ENCODE data around the gene RAB11FIP5. TPM values are rescaled to one million over a fixed set of nuclear protein-coding genes. Genes with fewer than 3 reads are reported as not detected.

The RAB11FIP5 gene
- total RNA-seq, 1 experiment from 2014 or later, result 17.4 TPM

GRCh38 chr2:73028841-73029240, 83.9 kb downstream of the RAB11FIP5 start:
- DNase-seq (ENCODE audit: low read depth, low spot score), result no peak
- in situ Hi-C loops (cut with HindIII; ENCODE audit: low pct_unique_long_range_greater_than_20kb, low sequenced_read_pairs), result no loop called here

GRCh38 chr2:73027340-73027739, 85.4 kb downstream of the RAB11FIP5 start:
- in situ Hi-C loops (cut with HindIII; ENCODE audit: low pct_unique_long_range_greater_than_20kb, low sequenced_read_pairs), result no loop called here
- no peak for DNase-seq (ENCODE audit: low read depth, low spot score)

GRCh38 chr2:73023497-73023896, 89.3 kb downstream of the RAB11FIP5 start:
- no peak for DNase-seq (ENCODE audit: low read depth, low spot score)
- in situ Hi-C loops (cut with HindIII; ENCODE audit: low pct_unique_long_range_greater_than_20kb, low sequenced_read_pairs), result no loop called here

Other genes with a start within 250 kb of the RAB11FIP5 start
- gene SPR, start 225.5 kb downstream of the RAB11FIP5 start, total RNA-seq (2014; rRNA removed; shearing (Covaris generic)), result 191 and 200 TPM in 2 replicates
- not detected in 2 replicates for gene EMX1, start 195.4 kb downstream of the RAB11FIP5 start, total RNA-seq (2014; rRNA removed; shearing (Covaris generic))
- gene SFXN5, start 41.2 kb downstream of the RAB11FIP5 start, total RNA-seq (2014; rRNA removed; shearing (Covaris generic)), result 7.1 and 7.8 TPM in 2 replicates
- gene NOTO, start 89.6 kb upstream of the RAB11FIP5 start, total RNA-seq (2014; rRNA removed; shearing (Covaris generic)), result not detected in 2 replicates
- gene SMYD5, start 101.3 kb upstream of the RAB11FIP5 start, total RNA-seq (2014; rRNA removed; shearing (Covaris generic)), result 47.0 and 54.3 TPM in 2 replicates
- gene PRADC1, start 120.3 kb upstream of the RAB11FIP5 start, total RNA-seq (2014; rRNA removed; shearing (Covaris generic)), result 30.7 and 38.0 TPM in 2 replicates
- gene CCT7, start 121.4 kb upstream of the RAB11FIP5 start, total RNA-seq (2014; rRNA removed; shearing (Covaris generic)), result 762 and 775 TPM in 2 replicates
- gene FBXO41, start 171.5 kb upstream of the RAB11FIP5 start, total RNA-seq (2014; rRNA removed; shearing (Covaris generic)), result 3.6 and 4.8 TPM in 2 replicates
- not detected in 2 replicates for gene EGR4, start 180.6 kb upstream of the RAB11FIP5 start, total RNA-seq (2014; rRNA removed; shearing (Covaris generic))

Measured in SK-MEL-5 (cell line).